HepG2 (cell line): ENCODE data around the gene IST1. TPM values are rescaled to one million over a fixed set of nuclear protein-coding genes. Genes with fewer than 3 reads are reported as not detected.

ENCODE experiments used
- CHCHD3 ChIP-seq: sonication (generic); formaldehyde crosslinking; IDR thresholded peaks from 2 replicates; pipeline ENCODE4 v1.8.0; 2022; ENCODE audit warnings: mild to moderate bottlenecking, missing genetic modification reagents, moderate library complexity
- CREB1 ChIP-seq, 2 experiments: fragments of 450-650 bp in 1 of 2; IDR thresholded peaks; 2 replicates each; pipeline ENCODE4 v1.6.1; 2016 to 2017; ENCODE audit warnings: control low read depth in 1 of 2, mild to moderate bottlenecking in 1 of 2, missing compliant biosample characterization in 1 of 2, missing genetic modification characterization in 1 of 2
- FOXA3 ChIP-seq: IDR thresholded peaks from 2 replicates; pipeline ENCODE4 v1.6.1; 2016; ENCODE audit warnings: missing genetic modification reagents, missing compliant biosample characterization
- GLMP ChIP-seq: sonication (generic); formaldehyde crosslinking; IDR thresholded peaks from 2 replicates; pipeline ENCODE4 v1.9.0; 2021; ENCODE audit warnings: missing genetic modification reagents, mild to moderate bottlenecking, borderline replicate concordance
- HIVEP1 ChIP-seq: sonication (generic); formaldehyde crosslinking; IDR thresholded peaks from 2 replicates; pipeline ENCODE4 v1.4.0; 2020; ENCODE audit warnings: mild to moderate bottlenecking, missing genetic modification reagents
- HNRNPL ChIP-seq: fragments of 200-400 bp; formaldehyde crosslinking; IDR thresholded peaks from 2 replicates; pipeline ENCODE4 v1.6.1; 2017; ENCODE audit warnings: mild to moderate bottlenecking, low read depth, low read length
- HOXA9 ChIP-seq: sonication (generic); formaldehyde crosslinking; IDR thresholded peaks from 2 replicates; pipeline ENCODE4 v1.8.1; 2022; ENCODE audit warnings: missing genetic modification reagents, mild to moderate bottlenecking, moderate library complexity, borderline replicate concordance
- KLF15 ChIP-seq: sonication (generic); formaldehyde crosslinking; IDR thresholded peaks from 2 replicates; pipeline ENCODE4 v1.8.1; 2023; ENCODE audit warnings: borderline replicate concordance, mild to moderate bottlenecking, inconsistent platforms, missing genetic modification reagents, mixed read lengths
- MAFF ChIP-seq: IDR thresholded peaks from 2 replicates; pipeline ENCODE4 v1.6.1; 2011; ENCODE audit warnings: low read depth, low read length, improper control_type of control experiment
- PITX1 ChIP-seq: sonication (generic); formaldehyde crosslinking; IDR thresholded peaks from 2 replicates; pipeline ENCODE4 v1.5.1; 2020; ENCODE audit warnings: mild to moderate bottlenecking, missing genetic modification reagents
- PRPF4 ChIP-seq: fragments of 200-400 bp; formaldehyde crosslinking; IDR thresholded peaks from 2 replicates; pipeline ENCODE4 v1.6.1; 2016; ENCODE audit warnings: low read length, low read depth; ENCODE audit not compliant: poor library complexity, severe bottlenecking
- RFX5 ChIP-seq: IDR thresholded peaks from 2 replicates; pipeline ENCODE4 v1.6.1; 2011; ENCODE audit warnings: low read depth, low read length, improper control_type of control experiment
- SOX13 ChIP-seq, 3 experiments: fragments of 450-650 bp in 1 of 3; sonication (generic) in 1 of 3; formaldehyde crosslinking in 1 of 3; IDR thresholded peaks in 2 of 3; conservative IDR thresholded peaks in 1 of 3; 2 replicates each; pipeline versions ENCODE4 v1.5.0 to v1.6.1; 2016 to 2020; ENCODE audit warnings: antibody characterized with exemption in 1 of 3, mild to moderate bottlenecking in 1 of 3, missing compliant biosample characterization in 1 of 3, missing genetic modification reagents in 1 of 3, moderate library complexity in 1 of 3
- SOX5 ChIP-seq: IDR thresholded peaks from 2 replicates; pipeline ENCODE4 v1.6.1; 2016; ENCODE audit warnings: borderline replicate concordance
- SRSF4 ChIP-seq: fragments of 200-400 bp; formaldehyde crosslinking; IDR thresholded peaks from one replicate; pipeline ENCODE4 v1.6.1; 2018; ENCODE audit warnings: mild to moderate bottlenecking, low read depth, low read length, moderate library complexity; ENCODE audit not compliant: poor library complexity, severe bottlenecking
- XBP1 ChIP-seq: sonication (generic); formaldehyde crosslinking; IDR thresholded peaks from 2 replicates; pipeline ENCODE4 v1.5.0; 2020; ENCODE audit warnings: missing genetic modification reagents
- ZBTB38 ChIP-seq: sonication (generic); formaldehyde crosslinking; IDR thresholded peaks from 2 replicates; pipeline ENCODE4 v1.5.1; 2020; ENCODE audit warnings: mild to moderate bottlenecking, missing genetic modification reagents
- ZFP1 ChIP-seq: IDR thresholded peaks from 2 replicates; pipeline ENCODE4 v1.6.1; 2016
- ZFP36L1 ChIP-seq: sonication (generic); formaldehyde crosslinking; IDR thresholded peaks from 2 replicates; pipeline ENCODE4 v1.8.0; 2022; ENCODE audit warnings: mild to moderate bottlenecking, missing genetic modification reagents, moderate library complexity
- ZNF121 ChIP-seq: sonication (generic); formaldehyde crosslinking; IDR thresholded peaks from 2 replicates; pipeline ENCODE4 v1.5.0; 2020; ENCODE audit warnings: mild to moderate bottlenecking, missing genetic modification reagents
- ZNF225 ChIP-seq: sonication (generic); formaldehyde crosslinking; IDR thresholded peaks from 2 replicates; pipeline ENCODE4 v1.4.0; 2020; ENCODE audit warnings: mild to moderate bottlenecking, missing genetic modification reagents
- ZNF281 ChIP-seq: sonication (generic); formaldehyde crosslinking; IDR thresholded peaks from 2 replicates; pipeline ENCODE4 v1.4.0; 2020; ENCODE audit warnings: missing genetic modification reagents, borderline replicate concordance
- ZNF44 ChIP-seq: sonication (generic); formaldehyde crosslinking; IDR thresholded peaks from 2 replicates; pipeline ENCODE4 v1.5.1; 2020; ENCODE audit warnings: mild to moderate bottlenecking, missing genetic modification reagents
- ZNF75D ChIP-seq: sonication (generic); formaldehyde crosslinking; IDR thresholded peaks from 2 replicates; pipeline ENCODE4 v1.8.1; 2023; ENCODE audit warnings: missing genetic modification reagents, mild to moderate bottlenecking, borderline replicate concordance
- ZNF773 ChIP-seq: sonication (generic); formaldehyde crosslinking; IDR thresholded peaks from 2 replicates; pipeline ENCODE4 v1.4.0; 2020; ENCODE audit warnings: missing genetic modification reagents, borderline replicate concordance
- polyA plus RNA-seq, 8 experiments: library from polyadenylated mRNA; depleted of rRNA in 3 of 8; stranded (reverse) in 7 of 8; unstranded in 1 of 8; fragments of >200 nt; fragmentation: Illumina TruSeq in 4 of 8; extraction: Trizol in 4 of 8; gene quantifications; 2 replicates each; pipeline versions ENCODE4 v1.2.1 to v1.2.3, GENCODE V29; 2011 to 2016; ENCODE audit warnings: low read depth in 4 of 8, missing spikeins in 1 of 8, mixed read lengths in 1 of 8; ENCODE audit not compliant: insufficient read depth in 1 of 8
- total RNA-seq, 5 experiments: library from RNA; depleted of rRNA; stranded (reverse); fragments of >200 nt; fragmentation: Illumina TruSeq; extraction: Trizol; gene quantifications; 2 replicates each; pipeline ENCODE4 v1.2.3, GENCODE V29; 2016; ENCODE audit warnings: low read depth in 1 of 5

The IST1 gene
- total and polyA plus RNA-seq, 2 of the 13 experiments (the other 11 are each of a cell fraction or from before 2014, with no cell fraction given) = 346 to 415 TPM

- TF ChIP-seq GLMP (CRISPR knock-in tag) = peak; percentile 85; the same call in 1 of the 2 replicates
- TF ChIP-seq HIVEP1 (CRISPR knock-in tag) = peak; percentile 99
- no peak; the same call in 1 of the 2 replicates for TF ChIP-seq SOX13 (IDR thresholded peaks at IDR 0.05)
- TF ChIP-seq SOX13 (CRISPR knock-in tag; conservative IDR thresholded peaks at IDR 0.05 in 1 of 2, IDR thresholded peaks at IDR 0.05 in 1 of 2) = peak in 1 of 2 experiments; percentile 83; a peak in 2 of 4 replicates
- peak; percentile 63; the same call in 1 of the 2 replicates for TF ChIP-seq ZNF281 (CRISPR knock-in tag)
- peak; percentile 73; the same call in 1 of the 2 replicates for TF ChIP-seq SOX5
- no peak; the same call in none of the 2 replicates for TF ChIP-seq KLF15 (CRISPR knock-in tag)
- peak; percentile 99 for TF ChIP-seq CHCHD3 (CRISPR knock-in tag)
- peak; percentile 73; the same call in 1 of the 2 replicates for TF ChIP-seq HOXA9 (CRISPR knock-in tag)
- peak; percentile 79 for TF ChIP-seq FOXA3 (CRISPR knock-in tag)
- peak; percentile 77; the same call in 1 of the 2 replicates for TF ChIP-seq ZBTB38 (CRISPR knock-in tag)
- TF ChIP-seq ZNF225 (CRISPR knock-in tag) = peak; percentile 91
- TF ChIP-seq CREB1 (IDR thresholded peaks at IDR 0.05) = peak; percentile 88
- TF ChIP-seq CREB1 (CRISPR knock-in tag; IDR thresholded peaks at IDR 0.05) = peak; percentile 93
- peak; percentile 78 for TF ChIP-seq ZNF44 (CRISPR knock-in tag)
- TF ChIP-seq HNRNPL = peak; percentile 90
- peak; percentile 93 for TF ChIP-seq XBP1 (CRISPR knock-in tag)
- no peak; the same call in none of the 2 replicates for TF ChIP-seq RFX5
- 0 out of 2 replicates have a peak, but pooled peaks have one; percentile 56 for TF ChIP-seq ZNF75D (CRISPR knock-in tag)
- TF ChIP-seq PRPF4 = no peak
- TF ChIP-seq PITX1 (CRISPR knock-in tag) = peak; percentile 94
- TF ChIP-seq ZNF121 (CRISPR knock-in tag) = peak; percentile 84
- TF ChIP-seq ZNF773 = peak; percentile 94; the same call in 1 of the 2 replicates
- TF ChIP-seq MAFF = peak; percentile 15; the same call in 1 of the 2 replicates
- peak; percentile 93 for TF ChIP-seq ZFP1
- TF ChIP-seq ZFP36L1 (CRISPR knock-in tag) = peak; percentile 48
- TF ChIP-seq SRSF4 = no peak
These were observed at the start of gene IST1 (continued) for GRCh38 chr16:71894921-71895678.
